Fibroblast of pulmonary artery (primary cell): ENCODE measurements around the gene MAP7D1.
A peak's percentile ranks its signal among the peaks of the same experiment; 100 is the strongest.

Experiments
- DNase-seq: peaks from one replicate; pipeline ENCODE4 v3.0.0-alpha.2; 2010; ENCODE audit warnings: low read depth
- H3K4me3 ChIP-seq: replicated peaks from 2 replicates; pipeline ENCODE4 v1.5.1; 2011; ENCODE audit warnings: low read depth, mild to moderate bottlenecking, control low read depth, low read length, moderate library complexity
- CTCF ChIP-seq: IDR thresholded peaks from 2 replicates; pipeline ENCODE4 v1.5.1; 2011; ENCODE audit warnings: mild to moderate bottlenecking, control low read depth, low read length, inconsistent platforms; ENCODE audit errors: missing control alignments

The MAP7D1 gene

GRCh38 chr1:36174713-36175112 is 18.8 kb downstream of the MAP7D1 start:
- DNase-seq = no peak
- TF ChIP-seq CTCF = no peak
- no peak overlapping the region for H3K4me3 ChIP-seq

GRCh38 chr1:36175137-36176095 is 19.5 kb downstream of the MAP7D1 start:
- H3K4me3 ChIP-seq = no peak overlapping the region
- DNase-seq = peak; percentile 73
- TF ChIP-seq CTCF = no peak

GRCh38 chr1:36176106-36176949 is 20.4 kb downstream of the MAP7D1 start:
- no peak for DNase-seq
- no peak overlapping the region for H3K4me3 ChIP-seq
- TF ChIP-seq CTCF = no peak

GRCh38 chr1:36177589-36178431 is 21.9 kb downstream of the MAP7D1 start:
- no peak for DNase-seq
- no peak overlapping the region for H3K4me3 ChIP-seq
- no peak for TF ChIP-seq CTCF

DNA sequence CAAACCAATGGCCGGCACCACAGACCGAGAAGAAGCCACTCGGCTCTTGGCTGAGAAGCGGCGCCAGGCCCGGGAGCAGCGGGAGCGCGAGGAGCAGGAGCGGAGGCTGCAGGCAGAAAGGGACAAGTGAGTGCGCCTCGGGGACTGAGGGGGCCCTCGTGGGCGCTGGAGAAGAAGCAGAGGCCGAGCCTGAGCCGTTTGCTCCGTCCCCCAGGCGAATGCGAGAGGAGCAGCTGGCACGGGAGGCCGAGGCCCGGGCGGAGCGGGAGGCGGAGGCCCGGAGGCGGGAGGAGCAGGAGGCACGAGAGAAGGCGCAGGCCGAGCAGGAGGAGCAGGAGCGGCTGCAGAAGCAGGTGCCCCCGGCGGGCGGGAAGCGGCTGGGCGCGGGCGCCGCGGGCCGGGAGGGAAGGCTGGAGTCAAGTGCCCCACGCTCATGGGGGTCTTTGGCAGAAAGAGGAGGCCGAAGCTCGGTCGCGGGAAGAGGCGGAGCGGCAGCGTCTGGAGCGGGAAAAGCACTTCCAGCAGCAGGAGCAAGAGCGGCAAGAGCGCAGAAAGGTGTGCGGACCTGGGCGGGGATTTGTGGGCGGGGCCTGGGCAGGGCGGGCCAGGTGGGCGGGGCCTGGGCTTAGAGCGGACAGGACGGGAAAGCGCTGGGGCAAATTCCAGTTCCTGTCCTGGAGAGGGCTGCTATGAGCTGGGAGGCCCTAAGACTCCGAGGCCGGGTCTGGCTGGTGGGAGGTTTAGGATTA is 22.7 kb downstream of the MAP7D1 start:
- DNase-seq = no peak
- TF ChIP-seq CTCF = no peak
- H3K4me3 ChIP-seq = no peak overlapping the region

DNA sequence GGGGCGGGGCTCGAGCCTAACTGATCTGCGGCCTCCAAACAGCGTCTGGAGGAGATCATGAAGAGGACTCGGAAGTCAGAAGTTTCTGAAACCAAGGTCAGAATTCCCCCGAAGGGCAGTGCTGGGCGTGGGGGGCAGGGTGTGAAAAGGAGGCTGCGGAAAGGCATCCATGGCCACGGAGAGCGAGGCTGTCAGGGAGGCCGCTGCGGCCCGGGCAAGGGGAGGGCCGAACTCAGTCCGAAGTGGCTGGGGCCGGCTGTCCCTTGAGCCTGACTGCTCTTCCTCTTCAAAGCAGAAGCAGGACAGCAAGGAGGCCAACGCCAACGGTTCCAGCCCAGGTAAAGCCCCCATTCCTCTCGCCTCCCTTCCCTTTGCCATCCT is 23.2 kb downstream of the MAP7D1 start:
- no peak for DNase-seq
- no peak for TF ChIP-seq CTCF
- no peak overlapping the region for H3K4me3 ChIP-seq
